Measurements from ENCODE around the gene GGT6.
A peak's percentile ranks its signal among the peaks of the same experiment; 100 is the strongest.
"Not testable (repeated sequence)": the region's sequence is repeated elsewhere in the genome, so short reads cannot be mapped to it uniquely, and the experiment has no call there.

GGT6 gene

GRCh38 chr17:4560421-4560820, at the start of gene GGT6:
Gene GGT6 (minus strand): TSS chr17:4560577. CDS start chr17:4560521, 56 bp downstream.
- DNase-seq: no peak

- no peak for DNase-seq
Measured at GRCh38 chr17:4610162-4610561, 49.8 kb upstream of the GGT6 start.

- no peak for DNase-seq
Measured at GRCh38 chr17:4609761-4610160, 49.4 kb upstream of the GGT6 start.

GRCh38 chr17:4607773-4608187, 47.4 kb upstream of the GGT6 start:
- DNase-seq: no peak

GRCh38 chr17:4607261-4607741, 46.9 kb upstream of the GGT6 start:
- DNase-seq: no peak

GRCh38 chr17:4605826-4606225, 45.4 kb upstream of the GGT6 start:
- DNase-seq: no peak

GRCh38 chr17:4604736-4605135, 44.4 kb upstream of the GGT6 start:
- DNase-seq: not testable (repeated sequence)

- DNase-seq: no peak
Measured at GRCh38 chr17:4604111-4604644, 43.8 kb upstream of the GGT6 start.

- DNase-seq: no peak
Measured at GRCh38 chr17:4602041-4602440, 41.7 kb upstream of the GGT6 start.

- no peak for DNase-seq
Measured at GRCh38 chr17:4601326-4601725, 40.9 kb upstream of the GGT6 start.

- DNase-seq: no peak
Measured at GRCh38 chr17:4600563-4600962, 40.2 kb upstream of the GGT6 start.

GRCh38 chr17:4599505-4600281, 39.3 kb upstream of the GGT6 start:
- DNase-seq: no peak

- no peak for DNase-seq
Measured at GRCh38 chr17:4598776-4599504, 38.6 kb upstream of the GGT6 start.

- no peak for DNase-seq
Measured at GRCh38 chr17:4597975-4598374, 37.6 kb upstream of the GGT6 start.

GRCh38 chr17:4596636-4597380, 36.4 kb upstream of the GGT6 start:
- no peak for DNase-seq

GRCh38 chr17:4595685-4596342, 35.4 kb upstream of the GGT6 start:
- not testable (repeated sequence) for DNase-seq

GRCh38 chr17:4594931-4595684, 34.7 kb upstream of the GGT6 start:
- peak; percentile 24 to 38 for DNase-seq

- DNase-seq: no peak
Measured at GRCh38 chr17:4594406-4594805, 34.0 kb upstream of the GGT6 start.

GRCh38 chr17:4593021-4593421, 32.6 kb upstream of the GGT6 start:
- no peak for DNase-seq

GRCh38 chr17:4592240-4593005, 32.0 kb upstream of the GGT6 start:
- no peak for DNase-seq

GRCh38 chr17:4591529-4591928, 31.2 kb upstream of the GGT6 start:
- no peak for DNase-seq

All from stimulated activated CD4-positive, alpha-beta T cell treated with anti-CD3 and anti-CD28 coated beads, Interleukin-4, amount 100 ng/mL, for 4 hours (primary cell).